Adipocyte (in vitro differentiated cells): ENCODE data around the gene PLET1.

Source experiments
- DNase-seq: peaks from one replicate; pipeline ENCODE4 v3.0.0-alpha.2; 2015; ENCODE audit warnings: low read depth
- H3K27me3 ChIP-seq: replicated peaks from 2 replicates; pipeline ENCODE4 v1.7.0; 2013; ENCODE audit warnings: mild to moderate bottlenecking, low read length, moderate library complexity; ENCODE audit not compliant: control insufficient read depth, insufficient read depth
- H3K36me3 ChIP-seq: 2 replicates; pipeline ENCODE4 v1.7.0; 2013; ENCODE audit warnings: low read length, mild to moderate bottlenecking, moderate library complexity; ENCODE audit not compliant: control insufficient read depth, insufficient read depth, severe bottlenecking
- H3K4me1 ChIP-seq: 2 replicates; pipeline ENCODE4 v1.7.0; 2013; ENCODE audit warnings: mild to moderate bottlenecking, low read length, moderate library complexity; ENCODE audit not compliant: control insufficient read depth, insufficient read depth
- H3K4me3 ChIP-seq: 2 replicates; pipeline ENCODE4 v1.7.0; 2013; ENCODE audit warnings: mild to moderate bottlenecking, low read length, moderate library complexity
- H3K9ac ChIP-seq: 2 replicates; pipeline ENCODE4 v1.7.0; 2013; ENCODE audit warnings: mild to moderate bottlenecking, low read length, moderate library complexity
- H3K9me3 ChIP-seq: 2 replicates; pipeline ENCODE4 v1.7.0; 2013; ENCODE audit warnings: mild to moderate bottlenecking, low read length, moderate library complexity; ENCODE audit not compliant: control insufficient read depth

Gene PLET1

DNA sequence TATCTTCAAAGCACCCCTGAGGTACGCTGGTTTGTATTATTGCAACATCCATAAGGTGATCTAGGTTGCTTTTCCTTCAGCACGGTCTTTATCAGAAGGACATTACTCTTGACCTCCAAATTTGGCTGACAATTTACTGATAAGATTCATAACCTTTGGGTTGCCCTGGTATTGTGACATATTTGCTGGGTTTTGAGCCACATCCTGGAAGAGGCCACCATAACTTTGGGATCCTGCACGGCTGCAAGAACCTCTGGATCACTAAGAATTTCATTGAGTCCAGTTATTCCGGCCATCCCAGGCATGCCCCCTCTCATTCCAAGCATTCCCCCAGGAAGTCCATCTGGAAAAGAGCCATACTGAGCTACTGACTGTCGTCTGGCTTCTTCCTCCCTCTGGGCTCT, 6.5 kb upstream of the PLET1 start:
- peaks cover 5% of the 10 kb centered on the region for H3K4me1 ChIP-seq
- H3K9me3 ChIP-seq: no peaks in the 10 kb centered on the region
- no peak overlapping the region for H3K4me3 ChIP-seq
- H3K36me3 ChIP-seq: no peaks in the 10 kb centered on the region
- H3K9ac ChIP-seq: no peak overlapping the region
- no peak for DNase-seq
- no peaks in the 10 kb centered on the region for H3K27me3 ChIP-seq

DNA sequence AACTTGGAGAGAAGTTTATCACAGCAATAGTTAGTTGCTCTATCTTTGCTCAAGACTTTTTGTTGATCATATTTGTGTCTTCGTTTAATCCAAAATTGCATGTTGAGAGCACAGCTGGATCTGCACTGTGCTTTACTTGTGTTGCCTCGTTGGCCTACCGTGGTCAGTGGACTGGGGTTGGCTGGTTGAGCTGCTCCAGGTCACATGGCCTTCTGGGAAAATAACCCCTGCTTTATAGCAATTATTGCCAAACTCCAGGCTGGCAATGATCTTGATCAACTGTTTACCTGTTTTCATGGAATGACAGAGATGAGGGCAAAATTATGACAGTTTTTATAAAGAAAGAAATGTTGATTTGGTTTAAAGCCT, 5.7 kb upstream of the PLET1 start:
- Histone ChIP-seq H3K4me3 (no peak overlapping the region), H3K9ac (no peak overlapping the region), H3K9me3 (no peaks in the 10 kb centered on the region), H3K4me1 (peaks cover 5% of the 10 kb centered on the region), H3K27me3 (no peaks in the 10 kb centered on the region), H3K36me3 (no peaks in the 10 kb centered on the region)
- no peak for DNase-seq

DNA sequence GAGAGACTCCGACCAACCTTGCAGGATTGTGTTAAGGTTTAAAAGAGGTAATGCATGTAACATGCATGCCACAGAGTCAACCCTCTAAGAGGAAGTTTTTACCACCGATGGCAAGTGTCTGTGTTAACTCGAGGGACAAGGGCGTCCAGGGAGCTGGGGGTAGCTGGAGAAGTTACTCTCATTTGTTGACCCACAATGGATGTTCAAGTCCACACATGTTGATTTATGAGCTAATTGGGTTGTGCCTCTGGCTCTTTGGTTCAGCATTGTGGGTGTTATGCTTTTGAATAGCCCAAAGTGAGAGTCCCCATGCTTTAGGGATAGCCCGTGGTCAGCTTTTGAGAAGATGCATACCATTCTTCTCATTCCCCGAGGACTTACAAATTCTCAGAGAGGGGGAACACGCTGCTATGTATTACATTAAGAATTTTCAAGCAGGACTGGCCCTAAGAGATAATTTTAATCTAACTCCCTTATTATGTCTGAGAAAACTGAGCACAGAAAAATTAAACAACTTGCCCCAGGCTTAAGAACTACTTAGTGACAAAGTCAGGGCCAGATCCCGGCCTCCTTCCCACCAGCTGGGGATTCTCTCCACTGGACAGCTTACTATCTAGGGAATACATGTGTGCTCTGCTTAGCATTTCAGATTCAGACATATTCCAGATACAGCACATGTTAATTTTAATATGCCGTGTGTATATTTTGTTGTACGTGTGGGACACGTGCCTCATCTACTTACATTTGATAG, 5.2 kb upstream of the PLET1 start:
- no peak overlapping the region for H3K9ac ChIP-seq
- peak; percentile 49 for DNase-seq
- peaks cover 5% of the 10 kb centered on the region for H3K4me1 ChIP-seq
- H3K36me3 ChIP-seq: peaks cover 2% of the 10 kb centered on the region
- no peaks in the 10 kb centered on the region for H3K9me3 ChIP-seq
- no peak overlapping the region for H3K4me3 ChIP-seq
- H3K27me3 ChIP-seq: no peaks in the 10 kb centered on the region

DNA sequence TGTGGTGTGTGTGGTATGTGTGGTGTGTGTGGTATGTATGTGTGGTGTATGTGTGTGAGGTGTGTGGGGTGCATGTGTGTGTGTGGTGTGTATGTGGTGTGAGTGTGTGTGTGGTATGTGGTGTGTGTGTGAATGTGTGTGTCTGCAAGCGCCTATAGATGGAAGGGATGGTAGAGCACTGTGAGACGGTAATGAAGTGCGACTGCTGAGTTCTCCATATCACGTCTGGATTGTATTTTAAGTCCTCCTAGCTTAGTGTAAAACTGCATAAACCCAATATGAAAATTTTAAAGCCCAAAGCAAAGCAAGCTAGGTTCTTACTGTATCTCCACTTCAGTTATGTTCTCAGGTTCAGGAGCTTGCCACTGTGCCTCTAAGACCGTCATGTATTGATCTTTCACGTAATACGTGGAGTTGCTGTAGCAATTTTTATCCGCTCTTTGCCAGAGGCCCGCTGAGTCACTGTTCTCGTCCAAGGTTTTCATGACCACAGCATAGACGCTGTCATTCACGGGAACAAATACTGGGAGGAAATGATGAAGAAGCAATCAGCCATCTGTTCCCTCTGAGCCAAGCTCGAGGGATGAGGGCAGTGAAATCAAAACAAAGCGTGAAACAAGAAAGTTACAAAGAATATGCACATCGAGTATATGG, 5.5 kb downstream of the PLET1 start:
- DNase-seq: peak; percentile 75
- Histone ChIP-seq H3K4me3 (no peak overlapping the region), H3K36me3 (no peaks in the 10 kb centered on the region), H3K9me3 (no peaks in the 10 kb centered on the region), H3K9ac (no peak overlapping the region), H3K27me3 (no peaks in the 10 kb centered on the region), H3K4me1 (no peaks in the 10 kb centered on the region)

DNA sequence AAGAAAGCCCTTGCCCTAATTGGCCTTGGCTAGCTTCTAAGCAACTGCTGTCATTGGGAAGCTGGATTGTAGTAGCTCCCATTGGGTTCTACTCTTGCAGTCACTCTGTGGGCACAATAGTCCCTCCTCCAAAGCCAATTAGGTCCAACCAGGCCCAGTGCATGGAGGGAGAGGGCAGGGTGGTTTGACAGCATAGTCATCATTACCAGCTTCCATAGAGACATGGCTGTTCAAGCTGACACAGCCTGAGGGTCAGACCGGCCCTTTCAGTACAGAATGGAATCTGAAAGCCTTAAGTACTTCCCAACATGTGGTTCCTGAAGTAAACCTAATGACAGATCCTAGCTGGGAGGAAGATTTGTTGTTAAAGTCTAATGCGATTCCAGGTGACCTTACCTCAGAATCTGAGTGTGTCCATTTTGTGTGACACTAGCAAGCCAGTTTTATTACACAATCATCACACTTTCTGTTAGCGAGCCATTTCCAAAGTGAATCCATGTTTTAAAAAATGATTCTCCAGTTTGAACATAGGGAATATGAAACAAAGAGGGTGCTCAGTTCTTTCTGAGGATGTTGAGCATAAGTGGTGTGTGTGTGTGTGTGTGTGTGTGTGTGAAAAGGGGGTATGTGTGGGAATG, 6.9 kb downstream of the PLET1 start:
- no peaks in the 10 kb centered on the region for H3K36me3 ChIP-seq
- H3K9me3 ChIP-seq: no peaks in the 10 kb centered on the region
- no peaks in the 10 kb centered on the region for H3K4me1 ChIP-seq
- no peak overlapping the region for H3K4me3 ChIP-seq
- DNase-seq: no peak
- H3K9ac ChIP-seq: no peak overlapping the region
- no peaks in the 10 kb centered on the region for H3K27me3 ChIP-seq

DNA sequence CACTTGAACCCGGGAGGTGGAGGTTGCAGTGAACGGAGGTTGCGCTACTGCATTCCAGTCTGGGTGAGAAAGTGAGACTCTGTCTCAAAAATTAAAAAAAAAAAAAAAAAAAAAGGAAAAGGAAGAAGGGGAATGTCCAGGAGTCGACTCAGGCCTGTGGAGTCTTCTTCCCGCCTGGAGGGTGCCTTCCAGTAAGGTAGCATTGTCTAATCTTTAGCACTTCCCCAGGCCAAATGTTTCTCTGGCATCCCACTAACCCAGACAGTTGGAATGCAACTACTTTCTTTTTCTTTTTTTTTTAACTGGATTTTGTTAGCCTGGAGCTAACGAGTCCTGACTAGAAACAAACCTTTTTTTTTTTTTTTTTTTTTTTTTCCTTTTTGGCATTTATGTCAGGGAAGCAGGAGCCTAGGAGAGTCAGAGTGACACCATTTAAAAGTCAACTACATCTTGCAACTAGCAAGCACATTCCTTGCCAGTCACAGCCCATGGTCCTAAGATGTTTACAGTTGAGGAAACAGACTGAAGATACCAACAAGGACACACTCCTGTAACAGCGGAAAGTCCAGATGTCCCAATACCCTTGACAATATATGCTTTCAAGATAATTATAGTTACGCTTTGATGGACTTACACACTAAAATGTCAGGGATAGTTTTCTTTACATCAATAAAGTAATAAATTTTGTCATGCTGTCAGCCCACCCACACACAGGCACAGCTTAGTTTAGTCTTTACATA, 10.6 kb downstream of the PLET1 start:
- no peaks in the 10 kb centered on the region for H3K9me3 ChIP-seq
- DNase-seq: peak; percentile 25
- H3K4me3 ChIP-seq: no peak overlapping the region
- peaks cover 5% of the 10 kb centered on the region for H3K4me1 ChIP-seq
- no peak overlapping the region for H3K9ac ChIP-seq
- no peaks in the 10 kb centered on the region for H3K27me3 ChIP-seq
- no peaks in the 10 kb centered on the region for H3K36me3 ChIP-seq

DNA sequence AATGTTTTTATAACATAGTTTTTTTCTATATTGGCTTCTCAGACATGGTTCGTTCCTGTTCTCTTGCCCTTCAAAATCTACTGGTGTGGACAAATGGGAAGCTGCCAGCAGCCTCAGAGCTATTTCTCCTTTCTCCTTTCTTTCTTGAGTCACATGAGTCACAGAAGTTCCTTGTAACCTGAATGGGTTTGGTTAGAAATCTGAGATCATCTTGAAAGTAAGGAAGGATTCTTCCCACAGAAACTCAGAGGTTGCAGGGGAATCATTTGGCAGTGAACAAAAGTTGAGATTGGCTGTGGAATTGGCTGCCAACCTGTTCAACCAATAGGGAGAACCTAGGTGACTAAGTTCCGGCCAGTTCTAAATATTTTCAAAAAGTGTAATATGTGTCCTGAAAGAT, 12.5 kb downstream of the PLET1 start:
- Histone ChIP-seq H3K27me3 (no peaks in the 10 kb centered on the region), H3K9ac (no peak overlapping the region), H3K9me3 (no peaks in the 10 kb centered on the region), H3K36me3 (peaks cover 4% of the 10 kb centered on the region), H3K4me3 (no peak overlapping the region), H3K4me1 (peaks cover 5% of the 10 kb centered on the region)
- DNase-seq: no peak

DNA sequence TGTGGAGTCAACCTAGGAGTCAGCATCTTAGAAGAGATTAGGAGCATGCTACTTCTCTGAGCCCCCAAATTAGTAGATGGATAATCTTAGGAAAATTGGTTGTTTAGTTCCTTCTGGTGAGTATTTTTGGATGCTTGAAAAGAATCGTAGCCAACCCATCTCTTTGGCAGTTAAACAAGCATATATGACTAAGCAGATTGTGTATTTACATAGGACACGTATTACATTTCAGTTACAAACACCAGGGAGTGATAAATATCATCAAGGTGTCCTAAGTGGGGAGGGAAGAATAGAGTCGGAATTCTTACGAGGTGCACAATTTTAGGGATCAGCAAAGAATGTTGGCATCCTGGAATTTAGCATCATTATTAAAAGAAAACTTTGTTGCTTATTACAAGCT, 13.5 kb downstream of the PLET1 start:
- DNase-seq: no peak
- Histone ChIP-seq H3K27me3 (no peaks in the 10 kb centered on the region), H3K9me3 (no peaks in the 10 kb centered on the region), H3K9ac (no peak overlapping the region), H3K36me3 (peaks cover 7% of the 10 kb centered on the region), H3K4me3 (no peak overlapping the region), H3K4me1 (peaks cover 6% of the 10 kb centered on the region)

DNA sequence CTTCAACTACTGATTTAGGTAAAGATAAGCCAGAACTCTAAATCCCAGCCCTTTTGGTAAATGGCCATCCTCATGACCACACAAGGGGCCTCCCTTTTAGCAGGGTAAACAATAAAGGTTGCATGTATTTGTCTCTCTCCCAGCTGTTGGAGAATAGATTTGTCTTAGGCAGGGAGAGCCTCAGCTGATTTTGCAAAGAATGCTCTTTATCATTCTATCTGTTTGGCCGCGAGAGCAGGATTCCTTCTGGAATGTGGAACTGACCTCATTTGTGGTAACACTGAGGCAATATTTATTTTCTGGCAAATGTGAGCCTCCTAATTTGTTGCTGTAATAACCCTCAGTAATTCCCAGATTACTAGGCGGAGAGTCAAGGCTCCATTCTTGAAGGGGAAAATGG, 19.2 kb downstream of the PLET1 start:
- H3K9me3 ChIP-seq: no peaks in the 10 kb centered on the region
- H3K27me3 ChIP-seq: no peaks in the 10 kb centered on the region
- no peak overlapping the region for H3K4me3 ChIP-seq
- H3K4me1 ChIP-seq: peaks cover 18% of the 10 kb centered on the region
- H3K9ac ChIP-seq: no peak overlapping the region
- peak; percentile 81 for DNase-seq
- peaks cover 27% of the 10 kb centered on the region for H3K36me3 ChIP-seq

DNA sequence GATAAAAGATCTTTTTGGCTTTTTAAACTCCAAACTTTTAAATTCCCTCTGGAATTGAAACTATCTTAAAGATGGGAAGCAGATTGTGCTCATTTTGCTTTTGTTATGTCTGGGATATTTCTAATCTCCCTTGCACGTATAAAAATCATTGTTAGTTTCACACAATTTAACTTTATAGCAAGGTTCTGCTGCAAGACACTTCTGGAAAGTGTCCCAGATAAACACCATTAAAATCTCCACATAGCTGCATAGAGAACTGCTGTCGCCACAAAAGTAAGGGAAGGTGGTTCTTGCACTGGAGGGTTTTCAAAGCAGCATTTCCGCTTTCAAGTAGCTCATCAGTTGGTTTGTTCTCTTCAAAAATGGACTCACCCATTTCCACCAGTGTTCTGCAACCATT, 22.6 kb downstream of the PLET1 start:
- Histone ChIP-seq H3K27me3 (no peaks in the 10 kb centered on the region), H3K4me3 (no peak overlapping the region), H3K4me1 (peaks cover 18% of the 10 kb centered on the region), H3K9me3 (no peaks in the 10 kb centered on the region), H3K9ac (no peak overlapping the region), H3K36me3 (peaks cover 52% of the 10 kb centered on the region)
- DNase-seq: no peak

DNA sequence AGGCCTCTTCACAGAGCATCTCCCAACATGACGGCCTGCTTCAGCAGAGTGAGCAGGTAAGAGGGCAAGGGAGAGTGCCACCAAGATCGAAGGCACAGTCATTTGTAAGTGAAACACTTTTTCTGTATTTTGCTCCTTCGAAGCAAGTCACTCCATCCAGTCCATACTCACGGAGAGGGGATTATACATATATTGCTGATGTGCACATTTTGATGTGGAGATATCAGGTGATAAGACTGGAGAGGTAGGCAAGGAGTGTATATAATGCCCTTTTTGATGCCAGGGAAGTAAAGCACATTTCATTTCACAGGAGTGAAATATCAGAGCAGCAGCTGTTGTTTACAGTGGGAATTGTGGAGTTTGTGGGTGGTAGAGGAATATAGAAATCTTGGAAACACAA, 23.2 kb downstream of the PLET1 start:
- Histone ChIP-seq H3K36me3 (peaks cover 56% of the 10 kb centered on the region), H3K4me3 (no peak overlapping the region), H3K9ac (no peak overlapping the region), H3K9me3 (no peaks in the 10 kb centered on the region), H3K4me1 (peaks cover 18% of the 10 kb centered on the region), H3K27me3 (no peaks in the 10 kb centered on the region)
- no peak for DNase-seq
